GM21423 (cell line): Measurements from ENCODE around the gene NCKAP5L.

Experiments used
- ATAC-seq: cut with Tn5 transposase; IDR thresholded peaks from one replicate; pipeline ENCODE4 v1.9.1; 2021; ENCODE audit warnings: mild to moderate bottlenecking, moderate library complexity; ENCODE audit not compliant: unreplicated experiment

NCKAP5L gene

GRCh38 chr12:49824895-49825294 lies 3.3 kb downstream of the NCKAP5L start:
- no peak for ATAC-seq

DNA sequence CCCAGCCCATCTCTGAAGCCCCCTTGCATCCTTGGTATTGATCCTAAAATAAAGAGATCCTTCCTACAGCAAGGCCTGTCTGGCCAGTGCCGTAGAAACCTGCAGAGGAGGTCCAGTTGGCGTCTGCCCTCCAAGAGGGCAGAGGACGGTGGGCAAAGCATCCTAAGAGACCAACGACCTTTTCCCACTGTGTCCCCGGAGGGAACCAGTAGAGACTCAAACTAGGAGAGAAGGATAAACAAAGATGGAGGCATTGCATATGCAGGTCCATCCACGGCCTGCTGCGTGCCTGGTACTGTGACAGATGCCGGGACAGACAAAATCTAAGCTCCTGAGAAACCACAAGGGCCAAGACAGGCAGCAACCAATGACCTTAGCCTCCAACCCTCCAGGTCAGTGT lies 3.8 kb downstream of the NCKAP5L start:
- ATAC-seq = no peak

DNA sequence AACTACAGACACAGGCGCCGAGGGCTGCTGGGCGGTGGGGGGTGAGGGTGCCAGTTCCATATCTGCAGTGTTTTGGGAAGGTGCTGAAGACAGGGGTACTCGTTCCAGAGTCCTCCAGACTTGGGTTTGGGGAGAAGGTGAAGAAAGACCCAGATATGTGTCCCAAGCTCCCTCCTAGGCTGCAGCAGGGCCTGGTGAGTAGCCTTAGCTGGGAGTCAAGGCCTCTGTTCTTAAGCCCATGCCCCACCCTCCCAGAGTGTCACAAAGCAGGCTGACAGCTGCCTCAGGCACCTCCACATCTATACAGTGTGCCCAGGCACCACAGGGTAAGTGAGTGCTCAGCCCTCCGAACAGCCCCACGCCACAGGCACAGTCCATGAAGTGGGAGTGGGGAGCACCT lies 4.3 kb downstream of the NCKAP5L start:
- ATAC-seq = no peak

- ATAC-seq = no peak
Measured at GRCh38 chr12:49823350-49823749, 4.9 kb downstream of the NCKAP5L start.

DNA sequence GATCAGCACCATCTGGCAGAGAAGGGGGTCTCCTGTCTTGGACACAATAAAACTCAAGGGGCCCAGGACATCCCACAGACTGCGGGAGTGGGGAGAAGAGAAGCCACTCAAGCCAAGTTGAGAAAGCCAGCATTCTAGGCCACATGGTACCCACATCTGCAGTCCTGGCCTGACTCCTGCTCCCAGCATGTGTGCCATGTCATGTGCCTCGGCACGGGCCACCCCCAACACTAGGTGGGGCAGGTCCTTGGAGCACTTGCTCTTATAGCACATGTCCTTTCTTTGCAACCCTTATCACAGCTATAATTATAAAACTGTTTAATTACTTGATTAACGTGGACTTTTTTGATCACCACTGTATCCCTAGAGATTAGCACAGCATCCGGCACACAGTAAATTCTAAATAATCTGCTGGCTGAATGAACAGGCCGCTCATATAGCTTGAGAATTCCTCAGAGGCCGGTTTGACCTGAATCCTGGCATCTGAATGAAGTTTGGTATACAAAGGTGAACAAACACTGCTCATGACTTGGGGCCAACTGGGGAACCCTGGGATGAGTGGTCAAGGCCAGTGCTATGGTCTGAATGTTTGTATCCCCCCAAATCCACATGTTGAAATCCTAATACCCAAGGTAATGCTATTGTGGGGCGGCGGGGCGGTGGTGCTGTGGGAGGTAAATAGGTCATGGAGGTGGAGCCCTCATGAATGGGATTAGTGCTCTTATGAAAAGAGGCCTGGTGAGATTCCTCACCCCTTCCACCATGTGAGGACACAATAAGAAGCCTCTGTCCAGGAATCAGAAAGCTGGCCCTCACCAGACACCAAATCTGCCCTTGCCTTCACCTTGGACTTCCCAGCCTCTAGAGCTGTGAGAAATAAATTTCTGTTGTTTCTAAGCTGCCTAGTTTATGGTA lies 6.6 kb downstream of the NCKAP5L start:
- ATAC-seq = no peak

DNA sequence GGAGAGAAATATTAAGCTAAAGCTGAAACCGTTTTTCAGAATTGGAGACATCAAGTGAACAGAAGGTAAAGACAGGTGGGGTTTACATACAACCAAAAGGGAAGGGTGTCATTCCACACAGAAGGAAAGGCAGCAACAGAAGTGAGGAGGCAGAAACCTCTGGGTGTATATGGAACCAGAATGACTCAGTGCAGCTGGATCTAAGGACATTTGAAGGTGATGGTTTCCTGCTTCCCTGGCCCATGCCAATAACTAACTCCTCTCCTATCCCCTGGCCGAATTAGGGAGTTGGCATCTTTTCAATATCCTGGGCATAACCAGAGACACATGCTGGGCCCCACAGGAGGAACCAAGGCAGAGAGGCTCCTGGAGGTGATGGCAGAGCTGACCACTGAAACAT lies 8.4 kb downstream of the NCKAP5L start:
- no peak for ATAC-seq

DNA sequence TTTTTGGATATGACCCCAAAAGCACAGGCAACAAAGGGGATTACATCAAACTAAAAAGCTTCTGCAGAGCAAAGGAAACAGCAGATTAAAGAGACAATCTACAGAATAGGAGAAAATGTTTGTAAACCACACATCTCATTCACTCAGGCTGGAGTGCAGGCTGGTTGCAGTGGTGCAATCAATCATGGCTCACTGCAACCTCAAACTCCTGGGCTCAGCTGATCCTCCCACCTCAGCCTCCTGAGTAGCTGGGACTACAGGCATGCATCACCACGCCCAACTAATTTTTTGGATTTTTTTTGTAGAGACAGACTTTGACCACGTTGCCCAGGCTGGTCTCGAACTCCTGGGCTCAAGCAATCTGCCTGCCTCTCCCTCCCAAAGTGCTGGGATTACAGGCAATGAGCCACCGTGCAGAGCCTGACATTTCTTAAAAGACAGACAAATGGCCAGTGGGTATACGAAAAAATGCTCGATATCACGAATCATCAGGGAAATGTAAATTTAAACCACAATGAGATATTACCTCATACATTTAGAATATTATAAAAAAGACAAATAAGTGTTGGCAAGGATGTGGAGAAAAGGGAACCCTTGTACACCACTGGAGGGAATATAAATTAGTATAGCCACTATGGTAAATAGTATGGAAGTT lies 9.8 kb downstream of the NCKAP5L start:
- no peak for ATAC-seq

DNA sequence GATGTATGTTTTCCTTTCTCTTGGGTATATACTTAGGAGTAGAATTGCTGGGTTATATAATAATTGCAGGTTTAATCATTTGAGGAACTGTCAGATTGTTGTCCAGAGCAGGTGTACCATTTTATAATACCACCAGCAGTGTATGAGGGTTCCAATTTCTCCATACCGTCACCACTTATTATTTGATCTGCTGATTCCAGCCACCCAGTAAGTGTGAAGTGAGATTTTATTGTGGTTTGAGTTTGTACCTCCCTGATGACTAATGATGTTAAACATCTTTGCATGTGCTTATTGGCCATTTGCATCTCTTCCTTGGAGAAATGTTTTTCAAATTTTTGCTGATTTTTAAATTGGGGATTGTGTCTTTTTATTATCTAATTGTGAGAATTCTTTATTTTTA lies 15.1 kb downstream of the NCKAP5L start:
- ATAC-seq = no peak

DNA sequence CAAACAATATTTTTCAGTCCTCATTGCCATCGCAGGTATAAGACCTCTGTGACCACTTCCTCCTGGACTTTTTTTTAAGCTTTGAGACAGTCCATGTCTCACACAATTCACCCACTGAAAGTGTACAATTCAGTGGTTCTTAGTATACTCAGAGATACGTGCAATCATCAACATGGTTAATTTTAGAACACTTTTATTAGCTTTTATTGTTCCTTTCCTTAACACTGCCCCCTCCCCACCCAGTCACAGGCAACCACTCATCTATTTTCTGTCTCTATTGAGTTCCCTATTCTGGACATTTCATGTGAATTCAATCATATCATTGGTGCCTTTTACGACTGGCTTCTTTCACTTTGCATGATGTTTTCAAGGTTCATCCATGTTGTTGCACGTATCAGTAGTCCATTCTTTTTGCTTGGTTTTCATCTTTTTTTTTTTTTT lies 16.2 kb downstream of the NCKAP5L start:
- no peak for ATAC-seq

GRCh38 chr12:49811136-49811535 lies 17.1 kb downstream of the NCKAP5L start:
- ATAC-seq = no peak

- no peak for ATAC-seq
Measured at GRCh38 chr12:49809906-49810389, 18.3 kb downstream of the NCKAP5L start.

DNA sequence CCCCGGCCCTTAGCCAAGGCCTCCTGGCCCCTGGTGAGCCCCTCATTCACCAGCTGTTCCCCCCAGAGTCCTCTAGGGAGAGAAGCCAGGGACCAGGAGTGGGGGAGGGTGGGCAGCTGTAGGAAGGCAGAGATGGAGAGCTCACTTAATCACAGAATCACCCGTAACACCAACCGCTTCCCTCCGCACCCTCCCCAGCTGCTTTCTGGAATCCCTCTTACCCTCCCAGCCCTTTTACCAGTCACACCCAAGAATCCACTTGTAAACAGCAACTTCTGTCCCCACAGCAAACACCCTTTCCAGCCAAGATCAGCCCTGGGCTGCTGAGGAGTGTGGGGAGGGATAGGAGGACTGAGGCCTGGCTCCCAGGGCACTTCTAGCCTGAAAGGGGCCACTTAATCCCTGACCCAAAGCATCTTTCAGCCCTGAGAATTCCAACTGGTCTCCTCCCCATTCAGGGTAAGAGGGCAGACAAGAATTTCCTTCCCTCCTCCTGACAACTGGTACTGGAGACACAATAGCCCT lies 18.8 kb downstream of the NCKAP5L start:
- ATAC-seq = no peak

GRCh38 chr12:49808686-49809380 lies 19.4 kb downstream of the NCKAP5L start:
- ATAC-seq = no peak

GRCh38 chr12:49807991-49808580 lies 20.1 kb downstream of the NCKAP5L start:
- ATAC-seq = no peak

DNA sequence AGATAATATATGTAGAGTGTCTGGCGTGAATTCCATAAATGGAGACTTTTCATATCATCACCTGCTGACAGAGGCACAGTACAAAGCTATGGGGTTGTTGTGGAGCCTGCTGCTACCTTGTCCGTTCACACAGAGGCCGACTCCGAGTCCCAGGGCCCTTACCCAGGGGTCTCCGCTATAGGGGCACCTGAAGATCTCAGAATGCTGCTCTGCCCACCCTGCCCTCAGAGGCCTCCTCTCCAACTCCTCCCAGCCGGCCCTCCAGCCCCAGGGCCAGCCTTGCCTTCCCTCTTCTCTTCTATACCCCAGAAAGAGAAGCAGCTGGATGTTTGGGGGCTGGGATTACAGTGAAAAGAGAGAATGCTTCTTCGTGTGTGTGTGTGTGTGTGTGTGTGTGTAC lies 21.3 kb downstream of the NCKAP5L start:
- ATAC-seq = no peak

- no peak for ATAC-seq
Measured at GRCh38 chr12:49806321-49806813, 21.8 kb downstream of the NCKAP5L start.

GRCh38 chr12:49805409-49805808 lies 22.8 kb downstream of the NCKAP5L start:
- no peak for ATAC-seq

DNA sequence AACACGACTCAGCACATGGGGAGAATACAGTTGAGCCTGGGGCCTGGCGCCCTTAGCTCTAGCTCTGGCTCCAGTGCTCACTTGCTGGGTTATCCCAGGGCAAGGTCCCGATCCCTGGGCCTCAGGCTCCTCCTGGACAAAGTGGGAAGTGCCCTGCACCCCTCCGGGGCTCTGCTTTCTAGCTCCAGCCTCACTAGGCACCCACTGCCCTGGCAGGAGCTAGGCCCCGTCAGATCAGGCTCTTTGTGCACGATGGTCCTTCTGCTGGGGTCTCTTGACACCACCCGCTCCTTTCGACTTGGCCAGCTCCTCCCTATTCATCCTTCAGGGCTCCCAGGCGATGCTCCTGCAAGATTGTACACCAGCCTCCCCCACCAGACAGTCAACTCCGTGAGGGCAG lies 23.4 kb downstream of the NCKAP5L start:
- ATAC-seq = no peak

DNA sequence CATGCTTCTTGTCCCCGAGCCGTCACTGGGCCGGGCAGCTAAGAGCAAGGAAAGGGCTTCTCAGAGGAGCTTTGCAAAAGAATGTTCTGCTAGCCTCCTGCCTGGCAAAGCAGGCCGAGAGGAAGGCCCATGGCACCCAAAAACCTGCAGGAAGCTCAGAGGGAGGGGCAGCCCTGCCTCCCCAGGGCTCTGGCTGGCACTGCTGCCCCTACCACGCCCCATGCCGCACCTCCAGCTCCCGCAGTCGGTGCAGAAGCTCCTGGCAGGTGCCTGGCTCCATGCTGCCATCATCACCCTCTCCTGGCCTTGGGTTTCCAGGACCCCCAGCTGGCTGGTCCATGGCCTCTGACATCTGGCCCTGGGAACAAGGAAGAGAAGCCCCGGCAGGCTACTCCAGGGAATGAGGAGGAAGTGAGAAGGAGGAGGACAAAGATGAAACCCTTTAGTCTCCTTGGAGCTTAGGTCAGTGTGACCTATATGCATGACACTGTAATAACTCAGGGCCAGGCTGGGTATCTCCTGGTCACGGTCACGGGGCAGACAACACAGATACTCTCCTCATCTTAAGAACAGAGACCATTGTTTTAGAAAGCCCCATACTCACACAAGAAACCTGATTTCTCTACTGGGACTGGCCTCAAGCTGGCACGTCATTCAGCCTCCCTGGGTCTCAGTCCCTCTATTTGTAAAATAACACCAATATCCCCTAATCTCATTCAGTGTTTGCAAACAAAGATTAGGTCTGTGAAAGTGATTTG lies 24.3 kb downstream of the NCKAP5L start:
- no peak for ATAC-seq
